GM13976 (cell line): Measurements from ENCODE around the gene SLC43A1.

ENCODE experiments used
- DNase-seq: peaks from one replicate; pipeline ENCODE4 v3.0.0; 2012; ENCODE audit warnings: low spot score
- in situ Hi-C: fragments of 300-500 bp; cut with MboI; formaldehyde crosslinking; loops from one replicate; pipeline ENCODE4 v1.12.0; 2022; ENCODE audit warnings: low sequenced_read_pairs, mixed read lengths, inconsistent platforms; ENCODE audit not compliant: unreplicated experiment
- TF ChIP-seq, protein P1 (sequence below): IDR thresholded peaks from 2 replicates; pipeline ENCODE4 v1.5.1; 2012; ENCODE audit warnings: borderline replicate concordance, mild to moderate bottlenecking; ENCODE audit not compliant: insufficient read depth; ENCODE audit errors: extremely low read depth, missing control alignments, control extremely low read depth

SLC43A1 gene

DNA sequence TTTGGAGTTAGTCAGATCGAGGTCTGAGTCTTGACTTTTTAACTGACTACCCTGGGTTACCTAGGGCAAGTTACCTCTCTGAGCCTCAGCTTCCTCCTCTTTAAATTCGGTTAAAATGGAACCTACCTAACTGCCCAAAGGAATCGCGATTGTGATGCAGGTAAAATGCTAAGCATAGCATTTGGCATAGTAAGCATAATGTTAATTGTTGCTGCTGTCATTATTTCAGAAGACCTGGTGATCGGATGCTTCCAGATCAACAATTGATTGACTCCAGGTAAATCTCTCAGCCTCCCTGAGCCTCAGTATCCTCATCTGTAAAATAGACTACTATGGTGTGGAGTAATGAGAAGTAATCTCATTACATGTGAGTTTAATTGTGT is 550 bp upstream of the SLC43A1 start:
- in situ Hi-C loops = no loop called here

DNA sequence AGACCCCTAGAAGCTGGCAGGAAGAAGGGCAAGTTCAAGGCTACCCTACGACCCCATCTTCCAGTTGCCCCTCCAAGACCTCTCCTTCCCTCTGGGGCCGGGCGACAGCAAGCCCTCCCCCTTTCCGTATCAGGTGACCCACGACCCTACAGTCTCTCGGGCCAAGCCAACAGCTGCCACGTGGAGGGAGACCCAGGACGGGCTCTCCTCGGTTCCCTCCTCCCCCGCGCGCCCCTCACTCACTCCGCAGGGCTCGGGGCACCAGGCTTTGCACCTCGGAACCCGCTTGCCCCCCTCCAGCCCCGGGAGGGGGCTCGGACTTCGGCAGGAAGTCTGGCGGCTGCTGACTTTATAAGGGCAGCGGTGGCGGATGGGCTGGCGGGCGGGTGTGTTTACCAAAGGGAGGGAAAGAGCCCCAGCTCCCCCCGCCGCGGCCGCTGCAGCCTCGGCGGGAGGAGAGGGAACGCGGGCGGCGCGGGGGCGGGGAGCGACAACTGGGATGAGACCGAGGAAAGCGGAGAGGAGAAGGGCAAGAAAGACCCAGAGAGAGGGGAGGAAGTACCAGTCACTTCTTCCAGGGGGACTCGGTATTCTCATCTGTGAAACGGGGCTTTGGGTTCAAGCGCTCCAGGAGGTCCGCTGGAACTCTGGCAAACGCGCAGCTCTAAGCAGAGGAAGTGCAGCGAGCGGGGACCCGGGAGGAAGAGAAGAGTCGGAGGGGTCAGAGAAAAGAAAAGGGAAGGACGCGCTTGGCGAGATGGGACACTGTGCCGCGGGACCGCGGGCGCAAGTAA is 767 bp downstream of the SLC43A1 start:
- in situ Hi-C loops = no loop called here
- TF ChIP-seq, protein P1, sequence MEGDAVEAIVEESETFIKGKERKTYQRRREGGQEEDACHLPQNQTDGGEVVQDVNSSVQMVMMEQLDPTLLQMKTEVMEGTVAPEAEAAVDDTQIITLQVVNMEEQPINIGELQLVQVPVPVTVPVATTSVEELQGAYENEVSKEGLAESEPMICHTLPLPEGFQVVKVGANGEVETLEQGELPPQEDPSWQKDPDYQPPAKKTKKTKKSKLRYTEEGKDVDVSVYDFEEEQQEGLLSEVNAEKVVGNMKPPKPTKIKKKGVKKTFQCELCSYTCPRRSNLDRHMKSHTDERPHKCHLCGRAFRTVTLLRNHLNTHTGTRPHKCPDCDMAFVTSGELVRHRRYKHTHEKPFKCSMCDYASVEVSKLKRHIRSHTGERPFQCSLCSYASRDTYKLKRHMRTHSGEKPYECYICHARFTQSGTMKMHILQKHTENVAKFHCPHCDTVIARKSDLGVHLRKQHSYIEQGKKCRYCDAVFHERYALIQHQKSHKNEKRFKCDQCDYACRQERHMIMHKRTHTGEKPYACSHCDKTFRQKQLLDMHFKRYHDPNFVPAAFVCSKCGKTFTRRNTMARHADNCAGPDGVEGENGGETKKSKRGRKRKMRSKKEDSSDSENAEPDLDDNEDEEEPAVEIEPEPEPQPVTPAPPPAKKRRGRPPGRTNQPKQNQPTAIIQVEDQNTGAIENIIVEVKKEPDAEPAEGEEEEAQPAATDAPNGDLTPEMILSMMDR = no peak
- DNase-seq = peak; percentile 83

More for the DNA sequence above, 550 bp upstream of the SLC43A1 start:
- no peak for DNase-seq
- TF ChIP-seq, protein P1 = no peak

DNA sequence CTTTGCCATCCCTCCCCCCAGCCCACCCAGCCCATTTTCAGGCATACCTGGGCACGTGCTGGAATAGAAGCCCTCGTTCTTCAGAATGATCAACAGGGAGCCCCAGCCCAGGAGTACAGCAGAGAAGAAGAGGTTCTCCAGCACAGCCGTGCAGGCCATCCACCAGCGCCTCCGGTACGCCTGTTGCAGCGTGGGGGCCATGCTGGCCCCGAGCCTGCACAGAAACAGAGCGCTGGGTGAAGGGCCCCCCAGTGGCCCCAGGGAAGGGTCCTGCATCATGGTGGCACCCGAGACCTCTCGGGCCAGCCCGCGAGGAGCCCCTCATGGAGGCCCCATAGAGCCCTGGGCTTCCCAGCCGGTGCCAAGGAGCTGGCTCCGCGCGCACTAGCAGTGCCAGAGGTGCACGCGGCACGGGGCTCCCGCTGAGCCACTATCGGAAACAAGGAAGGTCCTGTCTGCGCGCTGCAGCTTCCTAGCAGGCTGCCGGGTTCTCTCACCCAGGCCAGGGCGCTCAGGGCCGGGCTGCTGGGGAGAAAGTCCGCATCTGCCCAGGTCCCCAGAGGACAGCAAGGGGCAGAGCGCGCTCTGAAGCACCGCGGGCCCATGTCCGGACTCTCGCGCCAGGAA is 1.5 kb downstream of the SLC43A1 start:
- TF ChIP-seq, protein P1 = no peak

DNA sequence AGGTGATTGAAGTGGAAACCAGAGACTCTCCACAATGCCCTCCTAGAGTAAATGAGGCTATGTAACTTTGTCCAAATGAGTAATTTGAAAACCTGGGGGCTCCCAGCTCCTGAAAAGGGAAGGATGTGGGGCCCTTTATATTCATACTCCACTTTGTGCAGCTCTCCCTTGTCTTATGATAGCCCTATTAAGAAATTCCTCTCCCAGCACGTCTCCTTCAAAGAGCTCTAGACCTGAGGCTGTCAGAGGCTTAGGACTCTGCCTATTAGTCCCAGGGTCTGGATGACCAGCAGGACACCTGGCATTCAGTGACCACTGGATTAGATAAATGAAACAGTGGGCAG is 2.1 kb downstream of the SLC43A1 start:
- TF ChIP-seq, protein P1 = no peak
- DNase-seq = no peak
- in situ Hi-C loops = no loop called here

More for the DNA sequence above, 1.5 kb downstream of the SLC43A1 start:
- in situ Hi-C loops = no loop called here
- peak; percentile 71 for DNase-seq

DNA sequence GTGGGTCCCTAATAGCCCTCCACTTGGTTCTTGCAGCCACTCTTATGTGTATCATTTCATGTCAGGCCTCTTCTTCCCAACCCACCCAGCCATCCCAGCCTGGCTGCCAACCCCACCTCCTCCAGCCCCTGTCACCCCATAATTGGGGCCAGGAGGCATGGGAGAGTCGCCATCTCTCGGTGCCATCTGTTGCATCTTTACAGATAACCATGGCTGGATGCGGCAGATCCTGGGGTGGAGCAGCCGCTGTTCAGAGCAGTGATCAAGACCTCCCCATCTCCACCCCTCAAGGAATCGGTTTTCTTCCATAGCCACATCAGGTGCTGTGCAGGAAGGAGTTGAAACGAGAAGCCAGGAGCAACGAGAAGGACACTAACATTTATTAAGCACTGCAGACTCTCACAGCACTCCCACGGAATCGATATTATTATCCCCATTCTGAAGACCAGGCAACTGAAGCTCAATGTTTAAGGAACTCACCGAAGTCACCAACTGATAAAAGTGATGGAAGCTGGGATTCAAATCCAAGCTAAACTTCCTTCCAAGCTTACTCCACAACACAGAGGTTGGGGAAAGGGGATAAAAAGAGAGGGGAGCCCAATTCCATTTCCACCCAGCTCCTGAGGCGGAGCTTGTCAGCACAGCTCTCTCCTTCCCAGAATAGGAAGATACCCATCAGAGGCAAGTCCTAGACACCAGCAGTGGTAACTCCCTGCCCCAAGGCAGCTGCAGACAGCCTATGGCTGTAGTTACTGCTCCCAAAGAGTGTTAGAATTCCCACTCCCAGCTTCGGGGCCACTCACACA is 2.7 kb downstream of the SLC43A1 start:
- in situ Hi-C loops = no loop called here
- TF ChIP-seq, protein P1 = no peak
- no peak for DNase-seq

DNA sequence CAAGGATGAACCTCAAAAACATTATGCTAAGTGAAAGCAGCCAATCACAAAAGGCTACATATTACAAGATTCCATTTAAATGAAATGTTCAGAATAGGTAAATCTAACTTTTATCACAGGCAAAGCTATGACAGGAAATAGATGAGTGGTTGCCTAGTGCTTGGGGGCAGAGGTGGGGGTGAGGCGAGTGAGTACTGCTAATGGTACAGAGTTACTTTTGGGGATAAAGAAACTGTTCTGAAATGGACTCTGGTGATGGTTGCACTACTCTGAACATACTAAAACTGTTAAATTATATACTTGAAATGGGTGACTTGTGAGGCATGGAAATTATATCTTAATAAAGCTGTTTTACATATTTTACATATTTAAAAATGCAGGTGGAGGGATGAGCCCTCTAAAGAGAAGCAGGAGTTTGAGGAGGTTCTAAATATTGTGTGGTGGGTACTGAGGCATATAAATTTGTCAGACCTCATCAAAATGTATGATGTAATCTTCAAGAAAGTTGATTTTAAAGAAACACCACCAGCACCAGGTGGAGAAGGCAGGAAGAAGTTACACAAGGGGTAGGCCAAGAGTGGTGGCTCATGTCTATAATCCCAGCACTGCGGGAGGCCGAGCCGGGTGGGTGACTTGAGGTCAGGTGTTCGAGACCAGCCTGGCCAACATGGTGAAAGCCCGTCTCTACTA is 3.6 kb downstream of the SLC43A1 start:
- no peak for DNase-seq
- in situ Hi-C loops = no loop called here

More for the DNA sequence above, 3.6 kb downstream of the SLC43A1 start:
- TF ChIP-seq, protein P1 = no peak
